ENCODE measurements around the gene PLA2G2D. TPM values are rescaled to one million over a fixed set of nuclear protein-coding genes. Genes with fewer than 3 reads are reported as not detected.

Gene PLA2G2D
- total RNA-seq = not detected

- intact Hi-C loops (cut with DNase I) = no loop called here
- DNase-seq (ENCODE audit: extremely low spot score) = no peak
- Histone ChIP-seq H3K4me3 (no peak within 1 kb of the TSS), H3K27ac (replicated peaks in 1 of 4) (no peak within 1 kb of the TSS), H3K9me3 (no peaks in the 10 kb centered on the region), H3K27me3 (peaks cover 0 to 17% (median 0%) of the 10 kb centered on the region in 4 donors), H3K4me1 (peaks cover 2 to 8% (median 6%) of the 10 kb centered on the region in 4 donors), H3K36me3 (no peaks in the 10 kb centered on the region)
- no peak for TF ChIP-seq CTCF (IDR thresholded peaks at IDR 0.05)
- no peak for TF ChIP-seq EP300 (IDR thresholded peaks at IDR 0.05)
- 100% methylated on average over 1 of the region's 2 CpGs for WGBS
Measured at GRCh38 chr1:20119347-20119746, at the start of gene PLA2G2D. Gene PLA2G2D (minus strand): TSS chr1:20119536. CDS start chr1:20119498, 38 bp downstream.

GRCh38 chr1:20168564-20169491, 49.5 kb upstream of the PLA2G2D start:
- Histone ChIP-seq H3K36me3 (no peaks in the 10 kb centered on the region), H3K4me1 (peaks cover 0 to 27% (median 25%) of the 10 kb centered on the region in 4 donors), H3K4me3 (no peak overlapping the region), H3K9me3 (no peaks in the 10 kb centered on the region), H3K27me3 (no peaks in the 10 kb centered on the region), H3K27ac (replicated peaks in 1 of 4) (no peak overlapping the region)
- WGBS = 76% methylated on average over 9 of the region's 9 CpGs
- intact Hi-C loops (cut with DNase I) = no loop called here
- no peak for DNase-seq (ENCODE audit: extremely low spot score)
- TF ChIP-seq POLR2A (IDR thresholded peaks at IDR 0.05; ENCODE audit: low read depth) (no peak), EP300 (IDR thresholded peaks at IDR 0.05) (no peak), POLR2AphosphoS5 (IDR thresholded peaks at IDR 0.05) (no peak), CTCF (IDR thresholded peaks at IDR 0.05) (no peak)

GRCh38 chr1:20167126-20167525, 47.8 kb upstream of the PLA2G2D start:
- Histone ChIP-seq H3K4me3 (no peak overlapping the region), H3K36me3 (no peaks in the 10 kb centered on the region)
- WGBS = 83% methylated on average over 8 of the region's 8 CpGs

GRCh38 chr1:20166051-20166450, 46.7 kb upstream of the PLA2G2D start:
- intact Hi-C loops (cut with DNase I) = no loop called here
- no peak for DNase-seq (ENCODE audit: extremely low spot score)
- Histone ChIP-seq H3K36me3 (no peaks in the 10 kb centered on the region), H3K4me1 (peaks cover 0 to 24% (median 20%) of the 10 kb centered on the region in 4 donors), H3K27ac (replicated peaks in 1 of 4) (peak overlapping the region in 1 of 4 donors; percentile 25), H3K27me3 (no peaks in the 10 kb centered on the region), H3K9me3 (peaks cover 0 to 12% (median 4%) of the 10 kb centered on the region in 4 donors), H3K4me3 (no peak overlapping the region)
- 48% methylated on average over 15 of the region's 17 CpGs for WGBS
- TF ChIP-seq EP300 (IDR thresholded peaks at IDR 0.05) (no peak), POLR2A (IDR thresholded peaks at IDR 0.05; ENCODE audit: low read depth) (no peak), CTCF (IDR thresholded peaks at IDR 0.05) (no peak), POLR2AphosphoS5 (IDR thresholded peaks at IDR 0.05) (no peak)

More at GRCh38 chr1:20167126-20167525, 47.8 kb upstream of the PLA2G2D start:
- intact Hi-C loops (cut with DNase I) = no loop called here
- Histone ChIP-seq H3K27me3 (no peaks in the 10 kb centered on the region), H3K9me3 (peaks cover 0 to under 1% (median 0%) of the 10 kb centered on the region in 4 donors), H3K27ac (replicated peaks in 1 of 4) (no peak overlapping the region), H3K4me1 (peaks cover 0 to 24% (median 23%) of the 10 kb centered on the region in 4 donors)
- TF ChIP-seq POLR2A (IDR thresholded peaks at IDR 0.05; ENCODE audit: low read depth) = no peak
- no peak for TF ChIP-seq EP300 (IDR thresholded peaks at IDR 0.05)
- TF ChIP-seq CTCF (IDR thresholded peaks at IDR 0.05) = no peak
- no peak for TF ChIP-seq POLR2AphosphoS5 (IDR thresholded peaks at IDR 0.05)
- DNase-seq (ENCODE audit: extremely low spot score) = no peak

Measured in esophagus muscularis mucosa (tissue), 4 donors.